SIG-M5 (cell line): ENCODE measurements around the gene FAM20A.

Source experiments
- DNase-seq: peaks from one replicate; lab custom pipeline; 2025; lab: John Stamatoyannopoulos, UW

The FAM20A gene

DNA sequence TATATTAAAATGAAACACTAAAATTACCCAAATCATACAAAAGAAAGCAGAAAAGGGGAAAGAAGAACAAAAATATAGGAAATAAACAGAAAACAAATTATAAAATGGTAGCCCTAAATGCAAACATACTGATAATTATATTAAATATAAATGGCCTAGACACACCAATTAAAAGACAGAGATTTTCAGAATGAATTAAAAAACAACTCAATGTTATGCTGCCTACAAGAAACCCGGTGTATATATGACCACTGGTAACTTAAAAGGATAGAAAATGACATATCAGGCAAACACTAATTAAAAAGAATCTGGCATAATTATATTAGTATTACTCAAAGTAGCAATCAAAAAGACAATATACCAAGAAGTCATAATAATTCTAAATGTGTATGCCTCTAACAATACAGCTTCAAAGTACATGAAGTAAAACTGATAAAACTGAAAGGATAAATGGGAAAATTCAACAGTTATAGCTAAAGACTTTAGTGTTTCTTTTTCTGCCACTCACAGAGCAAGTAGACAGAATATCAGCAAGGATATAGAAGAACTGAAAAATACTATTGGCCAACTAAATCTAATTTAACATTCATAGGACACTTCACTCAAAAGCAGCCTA lies 7.5 kb upstream of the FAM20A start:
- no peak for DNase-seq

GRCh38 chr17:68606451-68607307 lies 5.5 kb upstream of the FAM20A start:
- no peak for DNase-seq

DNA sequence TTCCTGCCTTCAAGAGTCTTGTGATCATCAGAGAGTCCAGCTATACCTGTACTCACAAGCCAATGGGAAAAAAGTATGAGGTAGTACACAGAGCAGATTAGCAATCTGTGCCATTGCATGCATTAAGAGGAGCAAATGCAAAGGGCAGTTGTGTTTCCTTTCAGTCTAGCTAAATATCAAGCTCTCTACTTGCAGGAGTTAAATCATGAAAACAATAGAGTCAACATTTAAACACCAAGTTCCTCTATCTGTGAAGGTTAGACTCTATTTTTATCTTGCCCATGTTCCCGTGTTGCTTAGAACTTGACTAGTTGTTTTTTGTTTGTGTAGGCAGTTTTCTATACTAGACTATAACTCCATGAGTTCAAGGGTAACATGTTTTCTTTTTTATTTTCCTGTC lies 4.7 kb upstream of the FAM20A start:
- DNase-seq: no peak

DNA sequence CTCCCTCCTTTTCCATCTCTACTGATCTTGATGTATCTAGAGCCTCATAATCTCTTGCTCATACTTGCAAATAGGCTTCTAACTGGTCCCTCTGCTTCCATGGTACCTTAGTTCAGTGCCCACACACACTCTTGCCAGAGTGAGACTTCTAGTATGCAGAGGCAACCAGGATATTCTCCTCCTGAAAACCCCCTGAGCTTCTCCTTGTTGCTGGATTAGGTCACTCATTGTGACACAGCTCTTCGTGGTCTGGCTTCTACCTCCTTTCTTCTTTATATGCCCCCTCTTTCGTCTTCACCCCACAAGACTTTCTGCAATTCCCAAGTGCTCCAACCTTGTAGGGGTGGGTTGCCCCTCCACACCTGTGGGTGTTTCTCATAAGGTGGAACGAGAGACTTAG lies 2.5 kb upstream of the FAM20A start:
- no peak for DNase-seq

DNA sequence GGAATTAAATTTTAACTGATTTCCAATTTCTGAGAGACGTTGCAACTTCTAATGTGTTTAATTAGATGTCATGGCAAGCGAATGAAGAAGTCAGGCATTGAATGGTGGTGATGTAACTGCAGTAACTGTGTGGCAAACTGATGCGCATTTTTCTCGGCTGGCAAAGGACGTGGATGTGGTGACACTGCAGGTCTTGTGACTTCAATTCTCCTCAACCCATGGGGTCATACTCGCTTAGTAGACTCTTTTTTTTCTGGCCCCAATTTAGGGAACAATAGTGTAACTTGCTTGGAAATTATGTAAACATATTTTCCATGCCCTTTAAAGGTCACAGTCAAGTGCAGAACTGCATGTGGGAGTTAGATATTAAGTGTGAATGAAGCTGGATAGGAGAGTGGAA lies 1.9 kb upstream of the FAM20A start:
- DNase-seq: no peak

DNA sequence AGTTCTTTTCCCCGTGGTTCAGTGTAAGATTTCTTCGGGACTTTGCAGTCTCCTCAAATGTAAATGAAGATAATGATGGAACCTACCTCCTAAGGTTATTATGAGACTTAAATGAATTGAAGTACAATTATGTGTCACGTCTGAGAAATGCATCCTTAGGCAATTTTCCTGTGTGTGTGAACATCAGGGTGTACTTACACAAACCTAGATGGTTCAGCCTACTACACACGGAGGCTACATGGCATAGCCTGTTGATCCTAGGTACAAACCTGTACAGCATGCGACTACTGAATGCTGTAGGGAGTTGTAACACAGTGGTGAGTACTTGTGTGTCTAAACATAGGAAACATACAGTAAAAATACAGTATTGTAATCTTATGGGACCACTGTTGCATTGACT lies 1.1 kb upstream of the FAM20A start:
- DNase-seq: no peak

- DNase-seq: no peak
These were observed 560 bp upstream of the FAM20A start for GRCh38 chr17:68601565-68602288.

GRCh38 chr17:68600067-68600930 lies 868 bp downstream of the FAM20A start:
- DNase-seq: no peak

DNA sequence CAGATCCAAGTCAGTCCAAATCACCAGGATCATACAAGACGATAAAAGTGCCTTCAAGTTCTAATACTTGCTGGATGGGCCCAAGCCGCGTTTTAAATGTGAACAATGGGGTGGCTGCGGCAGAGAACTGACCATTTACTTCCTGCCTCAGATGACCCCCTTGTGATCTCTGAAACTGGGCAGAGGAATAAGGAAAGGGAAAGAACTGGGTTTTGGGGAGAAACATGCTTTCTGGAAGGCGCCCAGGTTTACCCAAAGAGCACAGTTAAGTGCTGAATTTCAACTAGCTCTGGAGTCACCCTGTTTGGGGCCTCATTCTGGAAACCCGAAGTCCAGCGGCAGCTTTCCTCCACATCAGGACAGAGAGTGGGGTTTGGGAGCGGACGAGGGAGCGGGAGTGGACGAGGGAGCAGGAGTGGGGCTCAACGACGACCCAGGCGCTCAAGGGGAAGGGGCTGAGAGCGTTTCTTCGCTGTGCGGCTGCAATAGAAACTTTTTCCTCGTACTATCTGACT lies 1.6 kb downstream of the FAM20A start:
- no peak for DNase-seq

- DNase-seq: no peak
These were observed 2.1 kb downstream of the FAM20A start for GRCh38 chr17:68599091-68599490.

DNA sequence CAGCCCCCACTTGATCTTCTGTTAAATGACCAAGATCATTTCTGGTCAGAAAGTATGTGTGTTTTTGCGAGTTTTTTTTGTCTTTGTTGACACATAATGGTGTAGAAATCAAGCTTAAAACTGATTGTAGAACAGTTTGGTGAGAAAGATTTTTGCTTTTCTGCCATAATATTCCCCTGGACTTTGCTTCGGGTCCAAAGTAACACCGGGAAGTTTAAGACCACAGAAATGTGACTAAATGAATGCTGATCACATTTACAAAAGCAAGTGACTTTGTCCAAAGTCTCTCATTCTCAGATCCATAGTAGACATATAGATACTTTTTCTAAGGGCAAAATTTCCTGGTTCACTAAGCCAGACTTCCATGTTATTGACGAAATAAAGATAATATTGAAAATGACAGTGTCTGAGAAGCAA lies 2.6 kb downstream of the FAM20A start:
- DNase-seq: no peak

DNA sequence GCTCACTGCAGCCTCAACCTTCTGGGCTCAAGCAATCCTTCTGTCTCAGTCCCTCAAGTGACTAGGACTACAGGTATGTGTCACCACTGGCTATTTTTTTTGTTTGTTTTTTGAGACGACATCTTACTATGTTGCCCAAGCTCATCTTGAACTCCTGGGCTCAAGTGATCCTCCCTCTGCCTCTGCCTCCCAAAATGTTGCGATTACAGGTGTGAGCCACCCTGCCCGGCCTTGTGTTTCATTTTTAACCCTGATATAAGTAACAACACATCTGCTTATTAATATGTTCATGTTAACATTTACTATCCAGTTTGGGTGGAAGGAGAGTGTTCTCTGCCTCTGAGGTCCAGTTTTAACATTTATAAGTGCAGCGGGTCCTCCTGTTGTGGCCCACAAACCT lies 3.1 kb downstream of the FAM20A start:
- no peak for DNase-seq

- no peak for DNase-seq
These were observed 4.7 kb downstream of the FAM20A start for GRCh38 chr17:68596411-68596945.

- DNase-seq: no peak
These were observed 5.2 kb downstream of the FAM20A start for GRCh38 chr17:68595986-68596385.

- DNase-seq: no peak
These were observed 5.7 kb downstream of the FAM20A start for GRCh38 chr17:68595496-68595895.

DNA sequence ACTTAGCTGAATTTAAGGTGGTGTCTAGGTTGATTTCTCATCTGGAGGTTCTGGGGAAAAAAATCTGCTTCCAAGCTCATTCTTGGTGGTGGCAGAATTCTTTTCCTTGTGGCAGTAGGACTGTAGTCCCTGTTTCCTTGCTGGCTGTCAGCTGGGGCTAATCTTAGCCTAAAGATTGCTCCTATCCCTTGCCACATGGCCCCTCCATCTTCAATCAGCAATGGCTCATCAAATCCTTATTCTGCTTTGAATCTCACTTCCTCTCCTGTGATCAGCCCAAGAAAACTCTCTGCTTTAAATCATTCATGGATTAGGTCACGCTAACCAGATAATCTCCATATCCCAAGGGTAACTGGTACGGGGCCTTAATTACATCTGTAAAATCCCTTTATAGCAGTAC lies 6.6 kb downstream of the FAM20A start:
- DNase-seq: no peak

DNA sequence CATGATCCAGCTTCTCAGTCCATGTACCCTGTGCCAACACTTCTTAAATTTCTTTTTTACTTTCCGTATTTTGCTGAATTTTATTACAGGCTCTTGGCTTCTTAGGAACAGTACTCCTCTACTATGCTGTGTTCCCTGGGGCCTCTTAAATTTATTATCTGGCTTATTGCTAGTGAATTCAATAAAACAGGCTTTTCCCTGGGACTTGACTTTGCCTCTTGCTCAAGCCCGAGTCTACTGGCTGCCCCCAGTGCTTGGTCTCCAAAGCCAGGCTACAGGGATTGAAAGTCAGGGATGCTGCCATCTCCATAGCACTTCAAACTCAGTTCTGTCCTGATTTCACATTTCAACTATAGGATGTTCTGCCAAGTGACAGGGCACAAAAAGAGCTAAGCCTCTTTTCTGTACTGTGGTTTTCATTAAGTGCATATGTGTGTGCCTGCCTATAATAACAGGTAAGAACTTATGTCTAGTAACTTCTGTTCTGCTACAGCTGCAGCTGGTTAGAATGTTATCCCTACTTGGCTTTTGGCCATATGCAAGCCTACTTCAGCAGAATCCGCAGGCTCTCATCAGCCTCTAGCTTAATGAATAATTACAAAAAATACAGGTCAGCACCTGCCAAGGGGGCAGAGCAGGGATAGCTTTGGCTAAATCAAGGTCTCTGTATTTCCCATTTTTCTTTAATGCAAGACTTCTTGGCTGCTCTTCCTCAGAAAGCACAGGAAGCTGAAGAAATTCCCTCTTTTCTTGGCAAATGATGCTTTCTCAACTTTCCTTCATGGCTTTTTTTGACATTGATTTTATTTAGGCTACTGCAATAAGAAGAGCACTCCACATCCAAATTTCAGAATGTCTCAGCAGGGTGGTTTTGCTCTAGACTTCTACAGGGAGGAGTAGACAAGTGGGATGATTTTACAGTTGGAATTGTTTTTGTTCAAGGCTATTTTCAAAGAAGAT lies 8.2 kb downstream of the FAM20A start:
- no peak for DNase-seq

DNA sequence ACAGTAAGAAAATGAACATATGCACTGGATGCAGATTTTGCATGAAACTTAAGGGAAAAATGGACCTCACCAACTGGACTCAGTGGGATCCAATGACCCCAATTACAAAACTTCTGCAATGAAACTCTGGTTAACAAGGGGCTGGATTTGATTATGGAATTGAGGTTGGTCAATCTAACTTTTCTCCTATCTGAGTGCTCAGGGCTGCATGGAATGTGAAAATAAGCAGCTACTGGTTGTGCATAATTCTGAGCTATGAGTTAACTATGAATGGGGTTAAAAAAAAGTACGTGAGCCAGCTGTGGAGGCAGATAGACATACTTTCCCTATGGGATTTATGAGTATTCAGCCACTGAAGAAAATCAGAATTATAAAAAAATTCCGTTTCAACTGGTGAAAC lies 9.2 kb downstream of the FAM20A start:
- no peak for DNase-seq

GRCh38 chr17:68591583-68591982 lies 9.6 kb downstream of the FAM20A start:
- DNase-seq: no peak

DNA sequence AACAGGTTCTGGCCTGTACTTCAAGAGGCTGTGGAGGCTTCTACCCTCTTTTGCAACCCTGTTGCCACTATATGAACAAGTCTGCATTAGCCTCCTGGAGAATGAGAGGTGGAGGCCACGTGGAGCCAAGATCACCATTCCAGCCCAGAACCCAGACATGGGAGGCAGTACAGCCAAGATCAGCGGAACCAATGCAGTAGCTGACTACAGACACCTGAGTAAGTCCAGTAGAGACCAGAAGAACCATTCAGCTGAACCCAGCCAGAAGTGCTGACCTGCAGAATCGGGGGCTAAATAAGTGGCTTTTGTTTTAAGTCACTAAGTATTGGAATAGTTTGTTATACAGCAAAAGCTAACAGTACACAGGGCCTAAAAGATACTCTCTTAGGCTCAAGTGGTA lies 12.1 kb downstream of the FAM20A start:
- no peak for DNase-seq
